Sigmoid colon (tissue), 4 donors: ENCODE results near the gene HES6.

Experiments used
- EP300 ChIP-seq, 4 donors: sonication (generic); formaldehyde crosslinking; IDR thresholded peaks; one replicate each; pipeline ENCODE4 v1.6.1; 2017; ENCODE audit warnings: antibody characterized with exemption in 4 of 4
- TF ChIP-seq, protein P1 (sequence below), 4 experiments: fragments of 450-650 bp in 3 of 4; fragments of 200-600 bp in 1 of 4; IDR thresholded peaks; one replicate each; pipeline ENCODE4 v1.5.1; 2016 to 2019; ENCODE audit warnings: antibody characterized with exemption in 4 of 4, mild to moderate bottlenecking in 3 of 4, moderate library complexity in 2 of 4

DNA sequence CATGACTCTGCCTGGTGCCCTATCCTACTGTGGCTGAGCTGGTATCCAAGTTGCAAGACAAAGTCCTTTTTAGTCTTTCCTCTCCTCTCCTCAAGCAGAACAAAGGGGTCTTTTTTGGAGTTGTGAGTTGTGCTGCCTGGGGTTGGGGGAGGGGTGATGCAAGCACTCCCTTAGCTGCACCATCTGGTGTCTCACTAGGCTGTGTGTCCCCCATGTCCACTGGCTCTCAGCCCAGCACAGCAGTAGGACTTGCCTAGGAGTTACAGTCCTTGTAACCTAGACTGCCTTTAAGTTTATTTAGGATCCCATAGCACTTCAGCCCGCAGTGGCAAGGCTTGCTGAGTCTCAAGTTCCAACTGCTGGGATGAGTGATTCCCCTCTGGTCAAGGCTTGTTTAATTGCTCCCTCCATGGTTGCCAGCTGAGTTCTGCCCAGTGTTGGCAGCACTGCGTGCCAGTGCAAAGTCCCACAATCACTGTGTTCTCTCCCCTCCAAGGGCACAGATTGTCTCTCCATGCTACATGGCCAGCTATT is 23.1 kb downstream of the HES6 start:
- TF ChIP-seq, protein P1, sequence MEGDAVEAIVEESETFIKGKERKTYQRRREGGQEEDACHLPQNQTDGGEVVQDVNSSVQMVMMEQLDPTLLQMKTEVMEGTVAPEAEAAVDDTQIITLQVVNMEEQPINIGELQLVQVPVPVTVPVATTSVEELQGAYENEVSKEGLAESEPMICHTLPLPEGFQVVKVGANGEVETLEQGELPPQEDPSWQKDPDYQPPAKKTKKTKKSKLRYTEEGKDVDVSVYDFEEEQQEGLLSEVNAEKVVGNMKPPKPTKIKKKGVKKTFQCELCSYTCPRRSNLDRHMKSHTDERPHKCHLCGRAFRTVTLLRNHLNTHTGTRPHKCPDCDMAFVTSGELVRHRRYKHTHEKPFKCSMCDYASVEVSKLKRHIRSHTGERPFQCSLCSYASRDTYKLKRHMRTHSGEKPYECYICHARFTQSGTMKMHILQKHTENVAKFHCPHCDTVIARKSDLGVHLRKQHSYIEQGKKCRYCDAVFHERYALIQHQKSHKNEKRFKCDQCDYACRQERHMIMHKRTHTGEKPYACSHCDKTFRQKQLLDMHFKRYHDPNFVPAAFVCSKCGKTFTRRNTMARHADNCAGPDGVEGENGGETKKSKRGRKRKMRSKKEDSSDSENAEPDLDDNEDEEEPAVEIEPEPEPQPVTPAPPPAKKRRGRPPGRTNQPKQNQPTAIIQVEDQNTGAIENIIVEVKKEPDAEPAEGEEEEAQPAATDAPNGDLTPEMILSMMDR (IDR thresholded peaks at IDR 0.05): no peak
- no peak for TF ChIP-seq EP300 (IDR thresholded peaks at IDR 0.05)
